ENCODE measurements around the gene CTNNA1.

GRCh38 chr5:138961221-138961620 is 208.0 kb downstream of the CTNNA1 start:
- TF ChIP-seq, protein P1, sequence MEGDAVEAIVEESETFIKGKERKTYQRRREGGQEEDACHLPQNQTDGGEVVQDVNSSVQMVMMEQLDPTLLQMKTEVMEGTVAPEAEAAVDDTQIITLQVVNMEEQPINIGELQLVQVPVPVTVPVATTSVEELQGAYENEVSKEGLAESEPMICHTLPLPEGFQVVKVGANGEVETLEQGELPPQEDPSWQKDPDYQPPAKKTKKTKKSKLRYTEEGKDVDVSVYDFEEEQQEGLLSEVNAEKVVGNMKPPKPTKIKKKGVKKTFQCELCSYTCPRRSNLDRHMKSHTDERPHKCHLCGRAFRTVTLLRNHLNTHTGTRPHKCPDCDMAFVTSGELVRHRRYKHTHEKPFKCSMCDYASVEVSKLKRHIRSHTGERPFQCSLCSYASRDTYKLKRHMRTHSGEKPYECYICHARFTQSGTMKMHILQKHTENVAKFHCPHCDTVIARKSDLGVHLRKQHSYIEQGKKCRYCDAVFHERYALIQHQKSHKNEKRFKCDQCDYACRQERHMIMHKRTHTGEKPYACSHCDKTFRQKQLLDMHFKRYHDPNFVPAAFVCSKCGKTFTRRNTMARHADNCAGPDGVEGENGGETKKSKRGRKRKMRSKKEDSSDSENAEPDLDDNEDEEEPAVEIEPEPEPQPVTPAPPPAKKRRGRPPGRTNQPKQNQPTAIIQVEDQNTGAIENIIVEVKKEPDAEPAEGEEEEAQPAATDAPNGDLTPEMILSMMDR (IDR thresholded peaks at IDR 0.05) = no peak
- TF ChIP-seq POLR2A (IDR thresholded peaks at IDR 0.05) = no peak

All from body of pancreas (tissue), 4 donors.